GM10266 (cell line): ENCODE measurements around the gene TEDC1.

Source experiments
- DNase-seq: peaks from one replicate; pipeline ENCODE4 v3.0.0; 2012; ENCODE audit errors: extremely low spot score
- TF ChIP-seq, protein P1 (sequence below): IDR thresholded peaks from 2 replicates; pipeline ENCODE4 v1.5.1; 2012; ENCODE audit warnings: mild to moderate bottlenecking, low read depth; ENCODE audit not compliant: control insufficient read depth, insufficient read depth; ENCODE audit errors: missing control alignments

The TEDC1 gene

DNA sequence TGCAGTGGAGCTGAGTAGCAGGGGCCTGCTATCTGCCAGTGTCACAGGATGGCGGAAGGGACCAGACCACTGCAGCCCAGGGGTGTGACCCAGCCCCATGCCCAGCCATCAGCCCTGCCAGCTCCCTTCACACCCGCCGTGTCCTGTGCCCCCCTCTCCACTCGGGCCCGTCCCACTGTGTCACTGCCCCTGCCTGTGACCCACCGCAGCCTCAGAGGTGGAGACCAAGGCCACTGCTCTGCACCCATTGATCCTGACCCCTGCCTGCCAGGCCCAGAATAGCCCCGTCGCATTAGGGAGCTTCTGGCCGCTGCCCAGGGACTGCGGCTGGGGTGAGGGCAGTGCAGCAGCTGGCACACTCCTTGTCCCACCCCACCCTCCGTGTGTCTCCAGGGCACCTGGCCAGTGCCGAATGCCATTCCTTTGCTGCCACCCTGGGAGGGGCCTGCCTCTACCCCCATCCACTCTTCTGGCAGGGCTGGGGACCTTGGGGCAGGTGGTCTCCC is 18.5 kb upstream of the TEDC1 start:
- TF ChIP-seq, protein P1, sequence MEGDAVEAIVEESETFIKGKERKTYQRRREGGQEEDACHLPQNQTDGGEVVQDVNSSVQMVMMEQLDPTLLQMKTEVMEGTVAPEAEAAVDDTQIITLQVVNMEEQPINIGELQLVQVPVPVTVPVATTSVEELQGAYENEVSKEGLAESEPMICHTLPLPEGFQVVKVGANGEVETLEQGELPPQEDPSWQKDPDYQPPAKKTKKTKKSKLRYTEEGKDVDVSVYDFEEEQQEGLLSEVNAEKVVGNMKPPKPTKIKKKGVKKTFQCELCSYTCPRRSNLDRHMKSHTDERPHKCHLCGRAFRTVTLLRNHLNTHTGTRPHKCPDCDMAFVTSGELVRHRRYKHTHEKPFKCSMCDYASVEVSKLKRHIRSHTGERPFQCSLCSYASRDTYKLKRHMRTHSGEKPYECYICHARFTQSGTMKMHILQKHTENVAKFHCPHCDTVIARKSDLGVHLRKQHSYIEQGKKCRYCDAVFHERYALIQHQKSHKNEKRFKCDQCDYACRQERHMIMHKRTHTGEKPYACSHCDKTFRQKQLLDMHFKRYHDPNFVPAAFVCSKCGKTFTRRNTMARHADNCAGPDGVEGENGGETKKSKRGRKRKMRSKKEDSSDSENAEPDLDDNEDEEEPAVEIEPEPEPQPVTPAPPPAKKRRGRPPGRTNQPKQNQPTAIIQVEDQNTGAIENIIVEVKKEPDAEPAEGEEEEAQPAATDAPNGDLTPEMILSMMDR: no peak
- DNase-seq: no peak

- TF ChIP-seq, protein P1: no peak
- DNase-seq: no peak
These were observed 17.9 kb upstream of the TEDC1 start for GRCh38 chr14:105473033-105473676.

GRCh38 chr14:105473677-105474482 is 17.2 kb upstream of the TEDC1 start:
- TF ChIP-seq, protein P1: no peak
- DNase-seq: peak; percentile 82

GRCh38 chr14:105474483-105475268 is 16.4 kb upstream of the TEDC1 start, which contains the start of gene CRIP2:
CRIP2 (plus strand) TSS chr14:105474821; CDS start chr14:105474863, 42 bp downstream.
- TF ChIP-seq, protein P1: no peak
- peak; percentile 92 for DNase-seq

DNA sequence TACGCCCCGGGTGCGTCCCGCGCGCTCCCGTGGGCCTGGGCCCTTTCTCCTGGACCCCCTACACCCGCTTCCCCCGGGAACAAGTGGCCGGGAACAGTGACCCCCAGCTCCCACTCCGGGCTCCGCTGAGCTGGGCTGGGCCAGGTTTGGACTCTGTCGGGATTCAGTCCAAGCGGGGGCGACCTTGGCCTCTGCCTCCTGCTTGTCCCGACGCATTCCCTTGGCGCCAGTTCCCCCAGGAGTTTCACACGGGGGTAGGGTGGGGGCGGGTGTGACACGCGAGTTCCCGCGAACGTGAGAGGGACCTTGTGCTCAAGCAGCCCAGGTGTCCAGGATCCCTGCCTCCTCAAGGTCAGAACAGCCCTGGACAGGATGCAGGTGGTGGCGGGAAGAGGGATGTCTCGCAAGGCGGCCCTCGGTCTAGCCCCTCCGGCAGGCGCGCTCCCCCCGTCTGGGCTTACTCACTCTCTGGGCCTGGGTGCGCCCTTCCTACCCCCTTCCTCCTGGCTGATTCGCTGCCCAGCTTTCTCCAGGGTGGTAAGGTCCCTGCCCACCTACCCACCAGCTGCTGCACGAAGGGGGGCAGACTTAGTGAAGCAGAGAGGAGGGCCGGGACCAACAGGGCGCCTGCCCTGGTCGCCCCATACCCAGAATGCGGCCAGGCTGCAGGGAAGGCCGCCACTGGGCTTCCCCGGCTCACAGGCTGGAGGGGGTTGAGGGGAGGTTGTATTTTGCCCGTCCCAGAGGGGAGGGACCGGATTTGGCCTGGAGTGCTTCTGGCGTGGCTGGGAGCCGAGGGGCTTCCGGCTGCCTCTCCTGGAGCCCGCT is 15.6 kb upstream of the TEDC1 start:
- no peak for DNase-seq

DNA sequence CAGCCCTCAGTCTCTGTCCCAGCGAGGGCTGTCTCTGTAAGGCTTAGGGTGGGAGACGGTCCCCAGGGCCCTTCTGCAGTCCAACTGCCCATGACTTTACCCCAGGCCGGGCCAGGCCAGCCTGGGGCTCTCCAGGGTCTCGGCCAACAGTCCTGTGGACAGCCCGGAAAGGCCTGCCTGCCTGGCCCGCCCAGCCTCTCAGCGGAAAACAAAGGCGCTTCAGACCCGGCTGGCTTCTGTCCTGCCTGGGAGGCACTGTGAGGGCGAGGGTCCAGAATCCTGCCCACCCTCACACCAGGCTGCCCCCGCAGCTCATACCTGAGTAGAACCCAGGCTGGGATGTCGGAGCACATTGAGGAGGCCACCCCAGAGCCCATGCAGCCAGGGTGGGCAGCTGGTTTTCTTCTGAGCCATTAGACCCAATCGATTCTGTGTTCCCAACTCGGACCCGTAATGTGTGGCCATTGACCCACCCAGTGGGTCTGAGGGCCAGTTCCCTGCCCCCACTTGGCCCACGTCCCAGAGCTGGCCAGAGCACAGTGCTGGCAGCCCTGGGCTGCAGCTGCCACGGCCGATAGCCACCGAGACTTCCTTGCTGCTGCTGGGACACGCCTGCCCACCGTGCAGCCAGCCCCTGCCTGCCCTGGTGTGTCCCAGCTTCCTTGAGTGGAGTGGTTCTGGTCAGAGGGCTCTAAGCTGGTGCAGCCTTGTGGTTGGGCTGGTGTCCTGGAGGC is 14.8 kb upstream of the TEDC1 start:
- TF ChIP-seq, protein P1: no peak
- DNase-seq: no peak

More for the DNA sequence above, 15.6 kb upstream of the TEDC1 start:
- TF ChIP-seq, protein P1: no peak
